ENCODE data around the gene EXT2. TPM values are rescaled to one million over a fixed set of nuclear protein-coding genes. Genes with fewer than 3 reads are reported as not detected.

The EXT2 gene
- polyA plus RNA-seq, 1 experiment, result 171 TPM

DNA sequence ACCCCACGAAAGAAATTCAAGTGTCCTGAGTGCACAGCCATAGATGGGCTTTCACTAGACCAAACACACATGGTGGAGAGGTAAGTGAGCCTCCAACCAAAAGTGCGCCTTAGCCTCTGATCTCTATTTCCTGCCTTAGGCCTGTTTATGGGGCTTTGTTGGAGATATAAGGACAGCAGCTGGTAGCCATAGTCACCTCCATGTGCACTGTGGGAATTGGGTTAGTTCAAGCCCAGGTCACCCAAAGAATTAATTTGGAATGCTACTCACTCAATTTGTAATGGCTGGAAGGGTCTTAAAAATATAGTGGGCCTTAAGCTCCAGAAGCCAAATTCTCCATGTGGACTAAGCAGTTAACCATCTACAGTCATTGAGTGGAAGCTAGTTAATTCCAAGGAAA, 140.8 kb downstream of the EXT2 start:
- POLR2A ChIA-PET, result no interaction called here
- H3K36me3 ChIP-seq (ENCODE audit: control insufficient read depth, insufficient read depth, low read length), result no peaks in the 10 kb centered on the region
- no peaks in the 10 kb centered on the region for H3K27me3 ChIP-seq (ENCODE audit: control insufficient read depth, insufficient read depth, low read length)
- DNase-seq (ENCODE audit: low read depth), result no peak
- TF ChIP-seq, protein P1, sequence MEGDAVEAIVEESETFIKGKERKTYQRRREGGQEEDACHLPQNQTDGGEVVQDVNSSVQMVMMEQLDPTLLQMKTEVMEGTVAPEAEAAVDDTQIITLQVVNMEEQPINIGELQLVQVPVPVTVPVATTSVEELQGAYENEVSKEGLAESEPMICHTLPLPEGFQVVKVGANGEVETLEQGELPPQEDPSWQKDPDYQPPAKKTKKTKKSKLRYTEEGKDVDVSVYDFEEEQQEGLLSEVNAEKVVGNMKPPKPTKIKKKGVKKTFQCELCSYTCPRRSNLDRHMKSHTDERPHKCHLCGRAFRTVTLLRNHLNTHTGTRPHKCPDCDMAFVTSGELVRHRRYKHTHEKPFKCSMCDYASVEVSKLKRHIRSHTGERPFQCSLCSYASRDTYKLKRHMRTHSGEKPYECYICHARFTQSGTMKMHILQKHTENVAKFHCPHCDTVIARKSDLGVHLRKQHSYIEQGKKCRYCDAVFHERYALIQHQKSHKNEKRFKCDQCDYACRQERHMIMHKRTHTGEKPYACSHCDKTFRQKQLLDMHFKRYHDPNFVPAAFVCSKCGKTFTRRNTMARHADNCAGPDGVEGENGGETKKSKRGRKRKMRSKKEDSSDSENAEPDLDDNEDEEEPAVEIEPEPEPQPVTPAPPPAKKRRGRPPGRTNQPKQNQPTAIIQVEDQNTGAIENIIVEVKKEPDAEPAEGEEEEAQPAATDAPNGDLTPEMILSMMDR (IDR thresholded peaks at IDR 0.05; ENCODE audit: insufficient read depth, low read depth, low read length), result no peak
- H3K4me3 ChIP-seq (ENCODE audit: low read depth, low read length), result no peak overlapping the region
- CTCF ChIA-PET, result interaction anchor here (0.7 to 1.5 kb wide), 2 partner anchors 49 to 57 kb away, joined by 3 to 5 read pairs; no protein-coding TSS in a partner anchor

DNA sequence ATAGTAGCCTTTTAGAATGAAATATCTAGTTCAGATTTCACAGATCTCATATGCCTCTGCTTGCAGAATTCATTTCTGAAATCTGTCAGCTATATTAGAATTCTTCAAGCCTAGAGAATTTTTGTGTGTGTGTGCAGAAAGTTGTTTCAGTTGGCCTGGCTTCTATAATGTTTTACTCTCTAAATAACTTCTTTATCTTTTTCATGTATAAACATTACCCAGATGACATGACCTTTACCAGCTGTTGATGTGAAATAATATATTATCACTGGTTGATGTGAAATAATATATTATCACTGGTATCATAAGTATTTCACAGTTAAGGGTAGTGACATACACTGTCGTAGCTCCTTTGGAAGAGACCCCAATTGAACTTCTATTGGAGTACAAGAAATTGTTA, 141.7 kb downstream of the EXT2 start:
- ChIA-PET POLR2A (no interaction called here), CTCF (no interaction called here)
- DNase-seq (ENCODE audit: low read depth), result no peak
- no peaks in the 10 kb centered on the region for H3K36me3 ChIP-seq (ENCODE audit: control insufficient read depth, insufficient read depth, low read length)
- H3K4me3 ChIP-seq (ENCODE audit: low read depth, low read length), result no peak overlapping the region
- no peaks in the 10 kb centered on the region for H3K27me3 ChIP-seq (ENCODE audit: control insufficient read depth, insufficient read depth, low read length)
- TF ChIP-seq, protein P1 (IDR thresholded peaks at IDR 0.05; ENCODE audit: insufficient read depth, low read depth, low read length), result no peak

DNA sequence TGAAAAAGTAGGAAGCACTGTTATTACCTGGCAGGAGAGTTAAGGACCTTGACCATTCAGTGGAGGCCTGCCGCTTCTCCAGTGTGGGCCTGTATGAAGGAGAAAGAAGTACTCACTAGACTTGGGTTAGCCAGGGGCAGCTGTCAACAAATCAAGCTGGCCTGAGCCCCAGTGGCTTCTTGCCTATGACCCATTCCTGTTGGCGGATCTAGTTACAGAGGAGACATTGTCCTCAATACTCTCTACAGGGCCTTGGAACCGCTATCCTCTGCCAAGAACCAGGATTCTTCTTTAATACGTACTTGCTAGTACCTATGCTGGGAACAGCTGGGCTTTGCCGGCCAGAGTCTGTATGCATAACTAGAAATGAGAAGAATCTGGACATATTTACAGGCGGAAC, 146.4 kb downstream of the EXT2 start:
- H3K27me3 ChIP-seq (ENCODE audit: control insufficient read depth, insufficient read depth, low read length), result no peaks in the 10 kb centered on the region
- ChIA-PET CTCF (interaction anchor here (0.8 kb wide), 1 partner anchor 36 kb away, joined by 3 read pairs; no protein-coding TSS in a partner anchor), POLR2A (no interaction called here)
- no peaks in the 10 kb centered on the region for H3K36me3 ChIP-seq (ENCODE audit: control insufficient read depth, insufficient read depth, low read length)
- no peak overlapping the region for H3K4me3 ChIP-seq (ENCODE audit: low read depth, low read length)
- DNase-seq (ENCODE audit: low read depth), result no peak
- TF ChIP-seq, protein P1 (IDR thresholded peaks at IDR 0.05; ENCODE audit: insufficient read depth, low read depth, low read length), result no peak

DNA sequence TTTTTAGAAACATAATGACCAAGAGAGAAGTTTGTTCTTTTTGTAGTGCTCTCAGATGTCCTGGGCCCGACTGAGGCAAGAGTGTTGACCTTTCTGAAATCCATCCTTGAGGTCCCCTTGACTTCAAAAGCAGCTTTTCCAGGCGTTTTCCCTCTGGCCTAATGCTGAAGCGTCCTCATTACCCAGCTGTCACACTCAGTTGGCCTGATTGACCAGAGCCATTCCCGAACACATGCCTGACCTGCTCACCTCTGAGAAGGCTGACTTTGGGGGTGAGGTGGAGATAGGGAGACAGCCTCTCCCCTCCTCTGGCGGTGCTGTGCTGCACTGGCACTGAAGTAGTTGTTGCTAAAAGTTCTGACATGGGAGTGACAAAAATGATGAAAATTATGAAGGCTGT, 147.6 kb downstream of the EXT2 start:
- ChIA-PET CTCF (interaction anchor here (0.7 to 1.8 kb wide), 5 partner anchors 9 to 684 kb away, joined by 3 to 5 read pairs (median 4); partner anchors contain the start of gene EXT2), POLR2A (no interaction called here)

DNA sequence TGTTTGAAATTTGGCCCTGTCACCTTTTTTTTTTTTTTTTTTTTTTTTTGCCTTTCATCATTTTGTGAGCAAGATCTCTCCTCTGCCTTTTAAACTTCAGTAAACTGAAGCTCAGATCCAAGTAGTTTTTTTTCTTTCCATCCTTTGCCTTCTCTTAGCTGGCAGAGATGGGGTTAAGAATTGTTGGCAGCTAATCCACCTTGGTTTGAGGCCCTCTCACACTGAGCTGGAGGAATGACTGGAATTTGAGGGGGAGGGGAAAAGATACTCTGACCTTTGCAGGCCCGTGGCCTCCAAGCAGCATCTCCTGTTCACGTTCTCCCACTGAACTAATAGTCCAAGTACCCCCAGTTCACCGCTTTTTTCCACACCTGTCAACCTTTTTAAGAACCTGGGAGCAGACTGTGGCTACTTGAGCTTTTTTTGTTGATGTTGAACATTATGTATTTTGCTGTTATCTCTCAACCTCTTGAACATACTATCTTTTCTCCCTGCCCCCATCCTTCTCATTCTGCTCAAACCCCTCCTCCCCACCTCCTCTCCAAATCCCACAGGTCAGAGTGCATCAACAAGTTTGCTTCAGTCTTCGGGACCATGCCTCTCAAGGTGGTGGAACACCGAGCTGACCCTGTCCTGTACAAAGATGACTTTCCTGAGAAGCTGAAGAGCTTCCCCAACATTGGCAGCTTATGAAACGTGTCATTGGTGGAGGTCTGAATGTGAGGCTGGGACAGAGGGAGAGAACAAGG, 148.3 kb downstream of the EXT2 start:
- POLR2A ChIA-PET, result interaction anchor here (0.7 to 1.2 kb wide), 4 partner anchors 10 to 322 kb away, joined by 3 to 30 read pairs (median 15); partner anchors contain the start of gene CD82
- Histone ChIP-seq H3K36me3 (ENCODE audit: control insufficient read depth, insufficient read depth, low read length) (no peaks in the 10 kb centered on the region), H3K4me3 (ENCODE audit: low read depth, low read length) (no peak overlapping the region), H3K27me3 (ENCODE audit: control insufficient read depth, insufficient read depth, low read length) (no peaks in the 10 kb centered on the region)
- no peak for DNase-seq (ENCODE audit: low read depth)
- TF ChIP-seq, protein P1 (IDR thresholded peaks at IDR 0.05; ENCODE audit: insufficient read depth, low read depth, low read length), result no peak
- CTCF ChIA-PET, result interaction anchor here (0.9 to 1.8 kb wide), 5 partner anchors 9 to 683 kb away, joined by 3 to 5 read pairs (median 4); partner anchors contain the start of gene EXT2

More for the DNA sequence above, 147.6 kb downstream of the EXT2 start:
- TF ChIP-seq, protein P1 (IDR thresholded peaks at IDR 0.05; ENCODE audit: insufficient read depth, low read depth, low read length), result no peak
- Histone ChIP-seq H3K27me3 (ENCODE audit: control insufficient read depth, insufficient read depth, low read length) (no peaks in the 10 kb centered on the region), H3K4me3 (ENCODE audit: low read depth, low read length) (no peak overlapping the region), H3K36me3 (ENCODE audit: control insufficient read depth, insufficient read depth, low read length) (no peaks in the 10 kb centered on the region)
- DNase-seq (ENCODE audit: low read depth), result no peak

All from BJ (cell line).